ENCODE data around the gene MBD3L2B.

GRCh38 chr19:7000333-7000732, 20.9 kb downstream of the MBD3L2B start:
- no peak for TF ChIP-seq CTCF (tag by site-specific recombination; IDR thresholded peaks at IDR 0.05)
- no peak for TF ChIP-seq TRIM28 (IDR thresholded peaks at IDR 0.05; ENCODE audit: borderline replicate concordance, low read length)
- TF ChIP-seq PBX3 (CRISPR knock-in tag; IDR thresholded peaks at IDR 0.05), result no peak

All from HEK293 (cell line).